Limb (tissue), 2 donors: ENCODE data around the gene CFAP61.
"Not testable (repeated sequence)": the region's sequence is repeated elsewhere in the genome, so short reads cannot be mapped to it uniquely, and the experiment has no call there.

ENCODE experiments used
- DNase-seq, 2 donors: peaks; one replicate each; pipeline ENCODE4 v3.0.0-alpha.2; 2016; ENCODE audit errors: extremely low spot score in 2 of 2

Gene CFAP61, protein sequence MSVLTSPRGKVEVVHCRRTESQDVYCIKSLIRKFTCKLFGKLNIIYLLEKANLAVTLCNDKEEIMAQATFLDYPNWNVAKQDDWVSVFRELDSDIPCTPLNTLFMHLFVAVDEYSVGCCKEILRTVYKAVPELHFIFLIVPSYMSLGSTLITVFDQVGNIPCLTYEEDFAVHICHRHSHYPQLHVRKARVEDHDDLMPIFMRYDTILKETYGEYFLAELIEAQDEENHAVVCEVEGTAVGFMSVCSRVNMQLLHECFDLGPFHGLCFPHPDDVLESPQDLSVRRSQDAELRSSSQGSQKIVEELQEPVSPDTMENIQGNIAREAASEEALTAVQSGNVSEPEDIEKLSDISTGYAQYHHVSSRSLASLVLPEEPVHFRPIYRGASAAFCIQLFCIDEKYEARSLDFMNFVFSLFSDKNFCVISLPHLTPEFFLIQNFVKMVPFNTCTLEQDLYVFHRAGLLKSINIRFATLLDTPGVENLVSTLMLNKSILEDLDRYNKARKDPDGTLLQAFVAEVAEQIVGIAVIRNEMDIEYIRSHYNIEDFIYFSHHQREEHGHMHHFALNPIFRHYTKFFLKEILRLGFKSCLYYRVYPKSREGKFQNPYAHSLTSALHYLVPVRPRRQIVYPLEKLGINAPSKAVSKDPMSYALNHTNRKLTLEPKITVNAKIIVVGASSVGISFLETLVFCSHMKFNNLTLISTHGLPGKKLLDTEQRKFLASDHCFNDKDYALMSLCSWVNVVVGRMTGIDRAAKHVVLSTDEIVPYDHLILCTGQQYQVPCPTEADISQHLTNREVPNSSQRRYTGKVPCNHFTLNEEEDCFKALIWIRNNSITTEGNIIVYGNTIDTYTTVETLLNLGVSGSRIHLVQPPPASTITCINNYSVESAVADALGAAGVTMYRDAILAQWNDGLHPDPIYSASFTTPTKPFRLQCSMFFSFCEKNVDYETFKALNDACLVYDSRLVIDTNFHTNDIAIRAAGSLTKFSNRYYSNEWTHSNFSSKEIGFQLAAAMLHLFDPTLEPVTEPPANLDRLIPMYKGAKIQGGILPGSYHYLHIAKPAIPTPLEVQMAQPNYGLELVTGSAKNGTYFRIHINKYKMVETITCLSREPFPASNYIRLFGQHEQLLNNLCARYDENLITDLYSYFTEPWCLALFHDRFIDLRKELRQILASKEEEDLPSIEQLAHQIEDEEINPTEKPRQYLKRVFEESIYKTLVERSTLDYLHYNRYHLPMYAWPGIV

DNA sequence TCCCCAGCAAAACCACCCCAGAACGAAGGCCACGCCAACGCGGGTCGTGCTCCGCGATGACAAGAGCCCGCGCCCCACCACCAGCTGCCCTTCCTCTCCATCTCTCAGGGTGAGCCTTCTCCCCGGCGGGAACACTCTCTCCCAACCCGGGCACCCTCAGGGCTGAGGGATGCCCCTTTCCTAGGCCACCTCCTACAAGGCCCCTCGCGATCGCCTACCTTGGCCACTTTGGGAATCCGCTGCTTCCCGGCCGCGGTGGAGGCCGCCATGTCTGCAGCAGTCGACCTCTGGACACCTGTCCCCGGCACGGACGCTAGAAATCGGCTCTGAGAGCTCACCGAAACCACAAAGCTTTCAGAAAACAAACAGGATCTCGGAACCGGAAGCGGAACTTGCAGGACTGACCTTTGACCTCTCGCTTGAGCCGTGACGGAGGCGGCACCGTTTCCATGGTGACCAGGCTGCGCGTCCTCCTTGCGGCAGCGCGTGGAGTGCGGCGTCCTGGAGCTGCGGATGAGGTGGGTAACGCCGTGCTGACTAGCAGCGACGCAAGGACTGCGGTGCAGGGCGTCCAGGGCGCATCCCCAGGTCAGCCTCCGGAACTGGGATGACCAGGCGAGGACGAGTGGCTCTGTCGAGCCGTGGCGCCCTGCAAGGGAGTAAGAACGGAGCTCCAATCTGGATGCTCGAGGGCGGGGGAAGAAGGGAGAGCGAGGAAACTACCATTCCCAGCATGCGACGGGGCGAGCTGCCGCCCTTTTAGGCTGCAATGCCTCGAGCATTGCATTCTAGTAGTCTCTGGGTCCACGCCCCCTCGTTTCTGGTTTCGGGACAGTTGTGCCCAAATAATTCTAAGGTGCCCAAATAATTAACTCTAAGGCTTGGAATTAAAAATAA, at the start of gene CFAP61, which contains the start of gene CRNKL1:
TSS of gene CFAP61 (plus strand) at position 459 of the 897 bp plus-strand sequence. CDS start 4,122 bp downstream, outside the sequence.
TSS of gene CRNKL1 (minus strand) at position 393 of the 897 bp plus-strand sequence. CDS start at position 269, 124 bp downstream.
- peak; percentile 96 to 97 for DNase-seq

DNA sequence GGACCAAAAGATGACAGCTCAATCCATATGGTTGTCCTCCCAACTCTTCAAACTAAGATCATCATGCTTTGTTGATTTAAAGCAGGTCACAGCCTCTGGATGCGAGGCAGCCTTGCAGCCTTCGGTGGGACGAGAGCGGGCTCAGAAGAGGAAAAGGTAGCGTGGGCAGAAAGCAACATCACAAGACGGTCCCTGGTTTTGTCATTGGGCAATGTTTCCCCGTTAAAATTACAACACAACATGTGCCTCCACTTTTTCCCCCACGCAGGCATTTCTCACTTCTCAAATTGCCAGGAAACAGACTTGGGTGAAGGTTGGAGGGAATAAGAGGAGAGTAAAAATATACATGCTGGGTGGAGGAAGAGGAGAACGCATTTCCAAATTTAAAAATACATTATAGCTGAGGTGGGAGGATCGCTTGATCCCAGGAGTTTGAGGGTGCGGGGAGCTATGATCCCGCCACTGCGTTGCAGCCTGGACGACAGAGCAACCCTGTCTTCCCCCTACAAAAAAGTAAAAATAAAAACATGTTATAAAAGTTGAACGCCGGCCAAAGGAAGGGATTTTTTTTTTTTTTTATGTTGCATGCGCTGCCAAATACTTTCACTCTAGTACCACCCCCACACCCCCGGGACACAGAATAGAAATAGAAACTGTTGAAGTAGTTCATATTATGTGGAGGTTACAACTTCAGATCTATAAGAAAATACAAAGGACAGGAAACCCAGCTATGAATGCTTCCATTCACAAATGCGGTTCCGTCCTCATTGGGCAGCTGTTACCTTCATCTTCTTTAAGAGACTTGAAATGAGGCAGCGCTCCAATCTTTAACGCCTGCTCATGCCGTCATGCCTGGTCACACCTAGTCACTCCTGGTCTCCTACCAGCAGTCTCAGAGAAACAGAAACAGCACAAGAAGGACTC, 49.0 kb upstream of the CFAP61 start:
- DNase-seq = peak in 1 of 2 donors; percentile 60

DNA sequence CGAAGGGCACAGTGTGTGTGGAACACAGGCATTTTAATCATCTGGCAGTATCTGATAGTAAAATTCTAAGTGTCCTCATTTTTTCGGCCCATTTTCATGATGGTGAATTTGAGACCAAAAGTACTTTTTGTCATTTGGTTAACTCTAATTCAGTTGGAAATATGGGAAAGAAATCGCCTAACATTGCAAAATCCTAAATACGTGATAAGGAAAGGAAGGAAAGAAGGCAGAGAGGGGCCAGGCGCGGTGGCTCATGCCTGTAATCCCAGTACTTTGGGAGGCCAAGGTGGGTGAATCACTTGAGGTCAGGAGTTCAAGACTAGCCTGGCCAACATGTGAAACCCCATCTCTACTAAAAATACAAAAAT, 48.4 kb upstream of the CFAP61 start:
- DNase-seq = not testable (repeated sequence)

DNA sequence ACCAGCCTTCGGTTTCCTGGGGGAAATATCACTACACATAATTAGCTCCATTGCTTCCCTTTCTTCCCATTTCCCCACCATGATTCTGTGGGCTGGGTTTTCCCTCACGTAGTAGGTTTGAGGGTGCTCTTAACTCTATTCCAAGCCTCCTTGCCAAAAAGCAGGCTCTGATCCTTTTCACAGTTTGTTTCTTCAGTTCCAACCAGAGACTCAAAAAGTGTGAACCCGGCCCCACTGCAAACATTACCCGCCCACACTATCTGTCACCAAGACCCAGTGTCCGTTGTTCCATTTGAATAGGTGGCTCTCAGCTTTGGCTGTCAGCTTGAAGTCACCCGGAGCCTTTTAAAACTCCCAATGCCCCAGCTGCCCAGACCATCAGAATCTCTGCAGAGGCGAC, 47.0 kb upstream of the CFAP61 start:
- no peak for DNase-seq

DNA sequence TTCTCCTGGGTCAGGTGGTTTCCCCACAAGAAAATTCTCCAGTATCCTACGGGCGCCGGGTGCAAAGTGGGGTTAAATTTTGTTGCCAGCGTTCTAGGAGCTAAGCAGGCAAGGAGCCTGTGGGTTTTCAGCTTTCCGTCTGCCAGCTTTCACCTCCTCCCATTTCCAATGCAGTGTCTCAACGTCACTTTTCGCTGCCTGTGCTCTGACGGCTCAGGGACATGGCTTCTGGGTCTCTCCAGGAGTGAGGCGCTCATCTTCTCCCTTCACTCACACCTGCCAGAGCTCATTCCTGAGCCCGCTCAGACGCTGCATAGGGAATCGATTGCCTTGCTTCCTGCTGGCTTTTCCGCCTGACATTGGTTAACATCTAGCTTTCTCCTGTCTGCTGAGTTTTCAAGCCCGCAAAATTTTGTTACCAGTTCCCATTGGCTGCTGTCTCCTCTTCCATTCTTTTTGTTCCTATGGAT, 42.5 kb upstream of the CFAP61 start:
- DNase-seq = no peak

DNA sequence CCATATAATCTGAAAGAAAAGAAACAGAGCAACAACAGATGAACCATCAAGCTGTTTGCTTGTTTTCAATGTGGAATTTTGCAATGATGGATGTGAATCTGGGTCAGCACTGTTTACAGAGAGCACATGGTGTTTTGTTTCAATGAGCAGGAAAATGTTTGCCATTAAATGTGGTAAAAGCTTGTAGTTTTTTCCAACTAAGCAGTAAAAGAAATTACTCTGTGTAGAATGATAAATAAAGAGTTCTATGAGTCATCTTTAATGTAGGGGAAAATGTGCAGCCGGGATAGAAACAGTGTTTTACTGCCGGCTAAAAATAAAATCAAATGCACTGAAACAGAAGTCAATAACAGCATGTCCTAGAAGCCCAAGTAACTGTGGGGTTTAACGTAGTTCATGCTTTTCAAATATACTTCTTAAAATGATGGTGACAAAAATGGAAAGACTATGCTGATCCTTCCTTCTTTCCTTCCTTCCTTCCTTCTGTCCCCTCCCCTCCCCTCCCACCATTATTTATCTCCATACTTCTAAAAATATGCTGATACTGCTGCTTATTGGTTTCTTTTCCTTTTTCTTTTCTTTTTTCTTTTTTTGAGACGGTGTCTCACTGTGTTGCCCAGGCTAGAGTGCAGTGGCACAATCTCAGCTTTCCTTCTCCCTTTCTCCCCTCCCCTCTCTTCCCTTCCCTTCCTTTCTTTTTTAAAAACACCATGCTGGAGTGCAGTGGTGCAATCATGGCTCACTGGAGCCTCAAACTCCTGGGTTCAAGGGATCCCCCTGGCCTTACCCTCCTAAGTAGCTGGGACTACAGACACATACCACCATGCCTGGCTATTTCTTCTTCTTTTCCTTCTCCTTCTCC, 41.5 kb upstream of the CFAP61 start:
- no peak for DNase-seq

DNA sequence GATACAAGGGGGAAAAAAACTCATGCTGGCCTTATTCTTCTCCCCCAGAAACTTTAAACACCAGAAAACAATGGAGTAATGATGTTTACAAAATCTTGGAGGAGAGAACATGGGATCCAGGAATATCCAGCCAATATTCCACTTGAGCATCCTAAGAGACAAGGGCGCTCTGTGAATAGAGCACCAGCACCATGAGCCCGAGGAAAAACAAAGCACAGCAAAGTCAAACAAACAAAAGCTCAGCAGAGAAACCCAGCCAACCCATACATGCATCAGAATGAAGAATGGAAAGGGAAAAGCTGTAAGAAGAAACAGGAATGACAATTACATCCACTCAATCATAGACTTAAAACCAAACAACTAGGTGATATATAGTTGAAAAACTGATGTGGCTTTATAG, 39.8 kb upstream of the CFAP61 start:
- no peak for DNase-seq

DNA sequence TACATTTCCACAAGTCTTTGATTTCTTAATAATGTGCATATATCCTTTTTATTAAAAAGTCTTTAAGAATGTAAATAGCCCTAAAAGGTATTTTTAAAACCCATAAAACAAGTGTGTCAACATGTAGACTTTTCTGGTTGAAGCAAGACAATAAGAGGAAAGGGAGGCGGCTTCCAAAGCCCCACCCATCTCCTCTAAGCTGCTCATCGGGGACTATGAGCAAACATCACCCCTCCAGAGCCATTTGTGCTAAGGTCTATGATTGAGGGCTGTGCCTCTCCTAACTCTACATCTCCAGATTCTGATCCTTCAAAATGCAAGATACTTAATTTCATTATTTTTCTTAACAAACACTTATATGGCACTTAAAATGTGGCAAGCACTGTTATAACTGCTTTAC, 37.7 kb upstream of the CFAP61 start:
- DNase-seq = no peak

DNA sequence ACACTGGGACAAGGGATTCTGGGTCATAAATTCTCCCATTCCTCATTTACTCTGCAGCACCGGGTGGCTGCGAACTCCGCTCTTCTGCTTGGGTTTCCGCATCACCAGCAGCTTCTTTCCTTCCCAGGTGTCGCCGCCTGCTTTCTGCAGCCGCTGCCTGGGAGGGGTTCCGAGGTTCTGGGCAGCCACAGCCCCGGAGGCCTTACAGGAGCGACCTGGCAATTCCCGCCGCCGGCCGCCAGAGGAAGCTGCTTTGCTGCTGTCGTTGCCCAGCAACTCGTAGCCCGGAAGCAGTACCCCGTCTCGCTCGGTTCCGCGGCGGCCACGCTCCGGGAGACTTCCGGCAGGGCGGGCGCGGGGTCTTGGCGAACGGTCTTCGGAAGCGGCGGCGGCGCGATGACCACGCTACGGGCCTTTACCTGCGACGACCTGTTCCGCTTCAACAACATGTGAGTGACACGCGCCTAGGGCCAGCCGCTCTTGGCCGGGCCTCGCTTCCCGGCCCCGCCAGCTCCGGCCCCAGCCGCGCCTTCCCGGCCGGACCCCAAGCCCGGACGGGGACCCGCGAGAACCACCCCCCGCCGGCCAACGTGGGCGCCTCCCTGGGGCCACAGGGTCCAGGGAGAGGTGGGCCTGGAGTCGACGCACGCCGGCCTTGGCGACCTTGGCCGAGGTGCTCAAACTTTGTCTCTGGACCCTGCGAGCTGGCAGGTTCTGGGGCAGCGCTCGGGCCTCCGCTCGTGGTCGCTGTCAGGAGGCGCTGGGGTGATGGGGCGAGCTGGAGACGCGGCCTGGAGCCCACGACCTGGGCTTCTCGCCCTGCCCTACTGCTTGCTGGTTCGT, 35.1 kb upstream of the CFAP61 start, which contains the start of gene NAA20:
TSS of gene NAA20 (plus strand) at position 362 of the 843 bp plus-strand sequence. CDS start at position 397, 35 bp downstream.
- peak; percentile 95 for DNase-seq

DNA sequence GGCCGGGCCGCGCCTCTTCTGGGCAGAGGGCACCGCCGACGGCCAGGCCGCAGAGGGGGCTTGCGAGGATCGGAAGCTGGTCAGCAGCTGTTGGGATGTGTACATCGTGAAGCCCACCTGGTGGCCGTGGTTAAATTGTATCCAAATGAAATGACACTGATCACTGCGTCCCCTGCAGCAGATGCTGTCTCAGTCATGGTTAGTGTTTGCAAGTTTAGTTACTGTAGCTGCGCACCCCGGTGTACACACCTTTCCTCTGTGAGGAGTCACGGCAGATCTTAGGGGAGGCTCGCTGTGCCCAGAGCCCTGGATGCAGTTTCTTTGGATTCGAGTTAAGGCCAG, 34.5 kb upstream of the CFAP61 start:
- DNase-seq = no peak

DNA sequence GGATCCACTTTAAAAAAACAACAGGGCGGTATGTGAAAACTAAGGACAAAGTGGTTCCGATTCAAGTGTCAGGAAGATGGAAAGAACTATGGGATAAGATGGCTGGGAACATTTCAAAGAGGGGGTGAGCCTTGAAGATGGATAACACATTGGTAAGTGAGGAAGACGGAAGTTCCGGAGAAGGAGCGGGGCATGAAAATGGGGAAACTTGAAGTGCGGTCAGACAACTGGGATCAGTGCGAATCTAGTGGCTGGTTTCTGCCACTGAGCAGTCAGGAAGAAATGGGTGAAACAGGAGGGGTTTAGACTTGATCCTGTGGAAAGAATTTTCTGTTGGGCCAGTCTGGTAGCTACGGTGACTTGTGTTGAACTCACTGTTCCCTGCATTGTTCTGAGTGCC, 34.0 kb upstream of the CFAP61 start:
- no peak for DNase-seq

DNA sequence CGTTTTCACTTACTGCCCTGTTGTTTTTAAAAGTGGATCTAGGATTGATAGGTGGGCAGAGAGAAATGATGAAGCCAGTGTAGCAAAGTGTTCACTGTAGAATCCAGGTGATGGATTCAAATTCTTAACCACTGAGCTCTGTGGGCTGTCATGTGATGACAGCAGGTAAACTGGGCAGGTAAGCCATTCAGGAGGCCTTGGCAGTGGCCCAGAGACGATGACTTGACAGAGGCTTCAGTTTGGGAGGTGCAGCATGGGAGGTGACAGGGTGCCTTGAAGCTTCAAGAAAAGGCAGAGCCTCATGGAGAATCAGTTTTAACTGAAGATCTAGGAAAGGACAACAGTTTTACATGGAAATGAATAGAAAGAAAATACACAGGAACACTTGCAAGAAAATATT, 33.2 kb upstream of the CFAP61 start:
- DNase-seq = no peak

DNA sequence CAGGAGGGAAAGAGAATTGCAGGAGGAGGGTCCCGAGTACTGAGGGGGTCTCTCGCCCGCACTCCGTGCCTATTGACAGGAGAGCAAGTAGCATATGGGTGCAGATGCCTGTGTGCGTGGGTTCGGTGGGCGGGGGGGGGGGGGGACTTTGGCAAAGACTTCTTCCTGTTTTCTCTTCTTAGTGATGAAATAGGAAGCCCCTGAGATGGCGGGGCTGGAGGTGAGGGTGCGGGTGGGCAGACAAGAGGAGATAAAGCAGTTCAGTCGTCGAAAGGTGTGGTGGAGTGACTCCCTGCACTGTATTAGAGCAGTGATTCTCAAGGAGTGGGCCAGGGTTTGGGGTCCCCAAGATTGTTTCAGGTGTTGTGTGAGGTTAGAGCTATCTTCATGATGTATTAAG, 31.4 kb upstream of the CFAP61 start:
- DNase-seq = no peak

DNA sequence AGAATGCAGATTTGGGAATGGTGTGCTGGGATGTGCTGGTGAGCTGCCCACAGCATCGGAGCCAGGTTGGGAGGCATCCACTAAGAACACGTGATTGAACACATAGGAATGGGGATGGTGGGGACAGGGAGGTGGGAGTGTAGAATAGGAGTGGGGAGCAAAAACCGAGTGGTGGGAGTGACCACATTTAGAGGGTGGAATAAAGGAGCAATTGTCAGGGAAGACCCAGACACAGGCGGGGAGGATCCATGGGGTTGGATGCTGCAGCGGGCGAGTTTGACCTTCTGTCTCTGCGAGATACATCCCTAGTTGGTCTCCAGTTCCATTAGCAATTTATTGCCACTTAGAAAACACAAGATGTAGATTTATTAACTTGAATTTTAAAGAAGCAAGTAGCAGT, 30.5 kb upstream of the CFAP61 start:
- no peak for DNase-seq

DNA sequence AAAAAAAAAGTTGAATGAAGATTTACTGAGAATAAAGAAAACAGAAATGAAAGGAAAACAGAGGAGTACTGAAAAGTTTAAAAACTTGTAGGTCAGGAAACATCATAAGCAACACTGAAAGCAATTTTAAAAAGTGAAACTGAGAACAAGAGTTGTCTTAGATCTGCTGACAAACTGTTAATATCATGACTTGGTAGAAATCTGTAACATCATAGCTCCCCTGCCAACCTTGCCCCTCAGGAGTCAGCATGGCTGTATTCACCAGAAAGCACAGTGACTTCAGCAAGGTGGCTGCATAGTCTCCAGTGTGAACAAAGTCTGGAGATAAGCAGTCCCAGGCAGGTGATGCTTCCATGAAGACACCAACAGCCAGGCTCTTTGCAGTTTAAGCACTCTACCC, 29.8 kb upstream of the CFAP61 start:
- DNase-seq = no peak

DNA sequence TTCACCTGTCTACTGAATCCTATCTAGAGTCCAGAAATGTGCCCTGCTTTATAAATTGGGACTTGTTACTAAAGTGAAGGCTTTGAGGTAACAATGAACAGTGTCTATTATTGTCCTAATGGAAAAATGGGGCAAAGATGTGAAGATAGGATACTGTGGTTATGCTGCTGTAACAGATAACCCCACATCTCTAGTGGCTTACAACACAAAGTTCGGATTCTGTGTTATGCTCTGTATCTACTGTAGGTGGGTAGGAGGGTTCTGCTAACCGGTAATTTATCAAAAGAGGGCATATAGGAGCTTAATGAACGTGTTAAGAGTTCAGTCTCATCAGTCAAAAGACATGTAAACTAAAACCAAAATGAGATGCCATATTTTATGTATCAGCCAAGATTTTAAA, 28.9 kb upstream of the CFAP61 start:
- DNase-seq = no peak

DNA sequence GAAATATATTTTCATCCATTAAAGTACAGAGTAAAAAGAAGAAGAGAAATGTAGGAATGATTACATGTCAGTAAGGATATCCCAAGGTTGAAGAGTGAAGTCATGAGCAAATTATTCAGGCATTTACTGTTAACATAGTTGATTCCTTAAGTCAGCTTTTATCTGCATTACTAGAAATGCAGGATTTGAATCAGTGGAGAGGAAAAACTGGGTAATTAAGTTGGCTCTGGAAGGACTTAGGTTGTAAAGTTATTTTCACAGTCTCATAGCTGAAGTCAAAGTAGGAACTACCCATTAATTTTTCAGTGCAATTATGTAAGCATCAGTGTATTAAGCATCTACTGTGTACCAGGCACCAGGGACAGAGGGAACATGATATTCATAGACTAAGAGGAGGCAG, 27.4 kb upstream of the CFAP61 start:
- DNase-seq = no peak

DNA sequence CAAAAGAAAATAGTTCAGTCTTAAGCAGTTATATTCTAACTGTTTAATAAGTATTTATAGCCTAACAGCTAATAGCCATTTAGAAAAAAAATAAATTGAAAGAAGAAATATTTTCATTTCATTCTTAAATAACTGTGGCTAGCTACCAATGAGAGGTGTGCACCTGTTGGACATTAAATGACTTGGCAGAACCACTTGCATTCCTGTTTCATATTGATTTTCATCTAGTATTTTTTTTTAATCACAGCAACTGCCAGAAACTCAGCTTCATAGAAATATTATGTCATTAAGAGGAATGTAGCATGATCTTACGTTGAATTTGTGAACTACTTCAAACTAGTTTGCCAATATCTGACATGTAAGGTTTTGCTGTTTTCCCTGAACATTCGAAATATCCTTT, 25.0 kb upstream of the CFAP61 start:
- no peak for DNase-seq
